Thyroid gland (tissue), 4 donors: ENCODE measurements around the gene WARS2. TPM values are rescaled to one million over a fixed set of nuclear protein-coding genes. Genes with fewer than 3 reads are reported as not detected.

Experiments used
- DNase-seq, 2 donors: peaks; one replicate each; pipeline ENCODE4 v3.0.0-alpha.2; 2019
- H3K27ac ChIP-seq, 3 donors: fragments of 200-600 bp; sonication (generic); 1 replicate in 2 of 3; 2 replicates in 1 of 3; pipeline ENCODE4 v1.5.1; 2016 to 2019; ENCODE audit warnings: mild to moderate bottlenecking in 1 of 3, moderate library complexity in 1 of 3
- H3K27me3 ChIP-seq: fragments of 200-600 bp; sonication (generic); one replicate; pipeline ENCODE4 v1.5.1; 2019
- H3K36me3 ChIP-seq, 2 donors: fragments of 200-600 bp; sonication (generic); one replicate each; pipeline ENCODE4 v1.5.1; 2016 to 2019
- H3K4me1 ChIP-seq, 2 donors: fragments of 200-600 bp; sonication (generic); one replicate each; pipeline ENCODE4 v1.5.1; 2017 to 2019
- H3K4me3 ChIP-seq, 3 donors: fragments of 200-600 bp; sonication (generic); replicated peaks in 1 of 3; 1 replicate in 2 of 3; 2 replicates in 1 of 3; pipeline ENCODE4 v1.5.1; 2016; ENCODE audit warnings: mild to moderate bottlenecking in 1 of 3
- H3K9me3 ChIP-seq: fragments of 200-600 bp; sonication (generic); one replicate; pipeline ENCODE4 v1.5.1; 2017
- CTCF ChIP-seq, 6 experiments: fragments of 200-600 bp in 3 of 6; fragments of 450-650 bp in 3 of 6; sonication (generic) in 3 of 6; IDR thresholded peaks; one replicate each; pipeline ENCODE4 v1.5.1; 2016 to 2019; ENCODE audit warnings: antibody characterized with exemption in 6 of 6, mild to moderate bottlenecking in 2 of 6, inconsistent platforms in 1 of 6, moderate library complexity in 1 of 6
- POLR2A ChIP-seq, 2 donors: fragments of 450-650 bp; IDR thresholded peaks; one replicate each; pipeline ENCODE4 v1.6.1; 2017; ENCODE audit warnings: antibody characterized with exemption in 2 of 2, mild to moderate bottlenecking in 2 of 2, moderate library complexity in 1 of 2
- WGBS, 2 donors: methylation state at CpG; one replicate each; pipeline ENCODE4 v1.1.5; 2017; 5-methylcytosine and 5-hydroxymethylcytosine counted together
- intact Hi-C: fragments of 100-400 bp; cut with DNase I; formaldehyde crosslinking; loops from one replicate; pipeline ENCODE4 v1.15.1; 2023
- total RNA-seq, 4 donors: library from RNA; depleted of rRNA; stranded (reverse); fragments of >200 nt; gene quantifications; one replicate each; pipeline ENCODE4 v1.2.3, GENCODE V29; 2016

The WARS2 gene
- total RNA-seq, 4 donors from 2014 or later, result 21.4 to 35.1 (median 26.2) TPM

DNA sequence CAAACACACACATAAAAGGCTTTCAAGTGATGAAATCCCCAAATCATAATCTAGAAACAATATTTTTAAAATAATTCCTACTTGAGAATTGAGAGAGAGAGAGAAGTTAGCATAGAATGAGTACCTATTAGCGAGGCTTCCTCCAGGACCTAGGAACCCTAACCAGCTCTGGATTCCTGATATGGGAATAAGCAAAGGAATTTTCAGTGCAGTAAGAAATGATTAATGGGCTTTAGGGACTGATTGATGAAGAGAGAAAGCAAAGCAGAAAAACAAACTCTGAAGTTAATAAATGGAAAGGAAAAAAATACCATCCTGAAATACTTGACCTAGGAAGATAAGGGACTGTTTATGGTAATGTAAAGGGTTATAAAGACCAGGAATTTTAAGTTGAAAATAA is 60.6 kb downstream of the WARS2 start:
- TF ChIP-seq POLR2A (IDR thresholded peaks at IDR 0.05), result no peak
- no peak for TF ChIP-seq CTCF (IDR thresholded peaks at IDR 0.05)
- H3K27me3 ChIP-seq, result no peaks in the 10 kb centered on the region
- no peaks in the 10 kb centered on the region for H3K36me3 ChIP-seq
- H3K4me1 ChIP-seq, result peaks cover 0 to 8% of the 10 kb centered on the region in 2 donors
- no peaks in the 10 kb centered on the region for H3K9me3 ChIP-seq
- H3K4me3 ChIP-seq, result no peak overlapping the region
- 97 to 100% methylated on average over 1 of the region's 1 CpG for WGBS, 2 donors
- DNase-seq, result no peak
- intact Hi-C loops, result no loop called here
- H3K27ac ChIP-seq, result no peak overlapping the region

GRCh38 chr1:119075614-119076013 is 64.8 kb downstream of the WARS2 start:
- H3K27ac ChIP-seq, result no peak overlapping the region
- no peaks in the 10 kb centered on the region for H3K9me3 ChIP-seq
- no peaks in the 10 kb centered on the region for H3K36me3 ChIP-seq
- H3K27me3 ChIP-seq, result no peaks in the 10 kb centered on the region
- intact Hi-C loops, result no loop called here
- no peak for DNase-seq
- no peak for TF ChIP-seq CTCF (IDR thresholded peaks at IDR 0.05)
- TF ChIP-seq POLR2A (IDR thresholded peaks at IDR 0.05), result no peak
- no peak overlapping the region for H3K4me3 ChIP-seq
- WGBS, 2 donors, result 71 to 77% methylated on average over 1 of the region's 1 CpG
- H3K4me1 ChIP-seq, result peaks cover 0 to 5% of the 10 kb centered on the region in 2 donors

- WGBS, 2 donors, result 96 to 99% methylated on average over 3 of the region's 3 CpGs
- intact Hi-C loops, result no loop called here
- no peaks in the 10 kb centered on the region for H3K27me3 ChIP-seq
Observed at GRCh38 chr1:119071321-119071720, 69.1 kb downstream of the WARS2 start.

DNA sequence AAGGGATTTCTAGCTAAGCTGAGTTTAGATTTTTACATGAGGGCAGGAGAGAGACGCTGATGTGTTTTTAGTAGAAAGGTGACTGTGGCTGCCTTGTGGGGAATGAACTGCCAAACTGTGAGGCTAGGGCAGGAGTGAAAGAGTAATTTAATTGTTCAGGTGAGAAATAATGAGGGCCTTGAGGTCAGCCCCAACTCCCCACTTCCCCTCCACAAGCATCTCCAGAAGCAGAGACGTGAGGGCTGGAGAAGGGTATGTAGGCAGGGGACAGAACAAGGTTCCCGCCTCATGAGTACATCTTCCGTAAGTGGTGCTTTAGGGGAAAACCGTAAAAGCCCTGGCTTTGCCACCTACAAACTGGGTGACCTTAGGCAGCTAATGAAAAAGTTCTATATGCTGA is 70.8 kb downstream of the WARS2 start:
- 89 to 94% methylated on average over 5 of the region's 5 CpGs for WGBS, 2 donors
- intact Hi-C loops, result no loop called here

More at GRCh38 chr1:119071321-119071720, 69.1 kb downstream of the WARS2 start:
- DNase-seq, result no peak
- no peak overlapping the region for H3K27ac ChIP-seq
- TF ChIP-seq CTCF (IDR thresholded peaks at IDR 0.05), result no peak
- no peak for TF ChIP-seq POLR2A (IDR thresholded peaks at IDR 0.05)
- no peaks in the 10 kb centered on the region for H3K4me1 ChIP-seq
- H3K4me3 ChIP-seq, result no peak overlapping the region
- no peaks in the 10 kb centered on the region for H3K36me3 ChIP-seq
- H3K9me3 ChIP-seq, result no peaks in the 10 kb centered on the region

DNA sequence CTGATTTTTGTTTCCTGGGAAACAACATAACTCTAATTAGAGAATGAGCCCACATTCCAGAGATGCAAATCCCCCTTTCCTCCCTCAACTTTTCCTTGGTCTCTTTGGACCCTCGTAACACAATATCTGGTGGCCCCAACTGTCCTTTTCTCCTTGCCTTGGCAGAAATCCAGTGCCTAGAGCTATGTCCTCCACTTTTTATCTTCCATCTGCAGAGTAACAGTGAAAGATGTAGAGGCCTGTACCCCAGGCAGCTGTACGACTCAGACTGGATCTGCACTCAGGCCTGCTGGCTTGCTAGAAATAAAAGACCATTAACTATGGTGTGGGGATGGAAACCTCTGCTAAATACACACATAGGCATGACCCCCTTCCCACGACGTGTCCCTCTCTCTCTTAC is 72.0 kb downstream of the WARS2 start:
- no peak for DNase-seq
- no peak for TF ChIP-seq POLR2A (IDR thresholded peaks at IDR 0.05)
- TF ChIP-seq CTCF (IDR thresholded peaks at IDR 0.05), result no peak
- Histone ChIP-seq H3K9me3 (no peaks in the 10 kb centered on the region), H3K36me3 (no peaks in the 10 kb centered on the region), H3K4me3 (no peak overlapping the region), H3K4me1 (no peaks in the 10 kb centered on the region), H3K27me3 (no peaks in the 10 kb centered on the region), H3K27ac (no peak overlapping the region)
- WGBS, 2 donors, result 80 to 91% methylated on average over 4 of the region's 4 CpGs
- intact Hi-C loops, result no loop called here

More for the DNA sequence above, 70.8 kb downstream of the WARS2 start:
- no peaks in the 10 kb centered on the region for H3K4me1 ChIP-seq
- H3K27me3 ChIP-seq, result no peaks in the 10 kb centered on the region
- H3K27ac ChIP-seq, result no peak overlapping the region
- H3K9me3 ChIP-seq, result no peaks in the 10 kb centered on the region
- H3K4me3 ChIP-seq, result no peak overlapping the region
- no peaks in the 10 kb centered on the region for H3K36me3 ChIP-seq
- DNase-seq, result no peak
- TF ChIP-seq POLR2A (IDR thresholded peaks at IDR 0.05) (no peak), CTCF (IDR thresholded peaks at IDR 0.05) (no peak)
